NOMO-1 (cell line): Measurements from ENCODE around the gene HOXA5.

Source experiments
- DNase-seq, 2 experiments: peaks; one replicate each; lab custom pipeline; 2025; ENCODE audit not compliant: unreplicated experiment in 2 of 2; lab: John Stamatoyannopoulos, UW

The HOXA5 gene

GRCh38 chr7:27124096-27124901 lies 19.2 kb downstream of the HOXA5 start:
- DNase-seq, result no peak

GRCh38 chr7:27123477-27124053 lies 19.9 kb downstream of the HOXA5 start:
- DNase-seq, result no peak

- no peak for DNase-seq
These were observed 20.4 kb downstream of the HOXA5 start for GRCh38 chr7:27123007-27123476.

GRCh38 chr7:27122077-27122910 lies 21.2 kb downstream of the HOXA5 start:
- DNase-seq, result no peak

GRCh38 chr7:27121684-27122076 lies 21.8 kb downstream of the HOXA5 start:
- no peak for DNase-seq

GRCh38 chr7:27119412-27119911 lies 24.0 kb downstream of the HOXA5 start:
- no peak for DNase-seq

- no peak for DNase-seq
These were observed 24.9 kb downstream of the HOXA5 start for GRCh38 chr7:27118580-27118979.

GRCh38 chr7:27117887-27118491 lies 25.5 kb downstream of the HOXA5 start:
- no peak for DNase-seq

- no peak for DNase-seq
These were observed 26.3 kb downstream of the HOXA5 start for GRCh38 chr7:27116962-27117886.

- no peak for DNase-seq
These were observed 27.2 kb downstream of the HOXA5 start for GRCh38 chr7:27116031-27116961.

GRCh38 chr7:27115221-27116026 lies 28.1 kb downstream of the HOXA5 start:
- no peak for DNase-seq

GRCh38 chr7:27114881-27115220 lies 28.6 kb downstream of the HOXA5 start:
- DNase-seq, result no peak

- no peak for DNase-seq
These were observed 29.3 kb downstream of the HOXA5 start for GRCh38 chr7:27113991-27114769.

GRCh38 chr7:27112955-27113949 lies 30.2 kb downstream of the HOXA5 start:
- no peak for DNase-seq

- no peak for DNase-seq
These were observed 31.1 kb downstream of the HOXA5 start for GRCh38 chr7:27112361-27112760.

GRCh38 chr7:27111751-27112277 lies 31.7 kb downstream of the HOXA5 start:
- DNase-seq, result no peak
